Neural progenitor cell (in vitro differentiated cells): ENCODE measurements around the gene ZNF628. TPM values are rescaled to one million over a fixed set of nuclear protein-coding genes. Genes with fewer than 3 reads are reported as not detected.

Source experiments
- DNase-seq: peaks from one replicate; pipeline ENCODE4 v3.0.0-alpha.2; 2016; ENCODE audit warnings: low spot score
- H2AFZ ChIP-seq: fragments of 200-600 bp; sonication (generic); replicated peaks from 2 replicates; pipeline ENCODE4 v1.6.1; 2016; ENCODE audit warnings: antibody characterized with exemption
- H3F3A ChIP-seq: fragments of 200-600 bp; sonication (generic); 2 replicates; pipeline ENCODE4 v1.6.1; 2016; ENCODE audit warnings: antibody characterized with exemption, low read depth
- H3K27ac ChIP-seq: fragments of 200-600 bp; sonication (generic); 2 replicates; pipeline ENCODE4 v1.5.1; 2016; ENCODE audit warnings: mild to moderate bottlenecking
- H3K27me3 ChIP-seq: fragments of 200-600 bp; sonication (generic); 2 replicates; pipeline ENCODE4 v1.6.1; 2016; ENCODE audit warnings: mild to moderate bottlenecking, moderate library complexity
- H3K36me3 ChIP-seq: fragments of 200-600 bp; sonication (generic); 2 replicates; pipeline ENCODE4 v1.5.1; 2016
- H3K4me1 ChIP-seq: fragments of 200-600 bp; sonication (generic); 2 replicates; pipeline ENCODE4 v1.6.1; 2016; ENCODE audit warnings: mixed run types
- H3K4me2 ChIP-seq: fragments of 200-600 bp; sonication (generic); 2 replicates; pipeline ENCODE4 v1.6.1; 2016
- H3K4me3 ChIP-seq: fragments of 200-600 bp; sonication (generic); 2 replicates; pipeline ENCODE4 v1.5.1; 2016
- H3K79me2 ChIP-seq: fragments of 200-600 bp; sonication (generic); 2 replicates; pipeline ENCODE4 v1.6.1; 2016; ENCODE audit warnings: low read depth
- H3K9ac ChIP-seq: fragments of 200-600 bp; sonication (generic); 2 replicates; pipeline ENCODE4 v1.6.1; 2016
- H3K9me3 ChIP-seq: fragments of 200-600 bp; sonication (generic); 2 replicates; pipeline ENCODE4 v1.5.1; 2016; ENCODE audit warnings: low read depth
- H4K20me1 ChIP-seq: fragments of 200-600 bp; sonication (generic); 2 replicates; pipeline ENCODE4 v1.6.1; 2016; ENCODE audit warnings: low read depth
- H3K27ac Mint-ChIP-seq: 3 replicates; pipeline ENCODE4 v1.8.0; 2021; ENCODE audit warnings: mixed read lengths
- H3K27me3 Mint-ChIP-seq: 2 replicates; pipeline ENCODE4 v1.8.0; 2022; ENCODE audit warnings: low read depth, mild to moderate bottlenecking, inconsistent platforms, moderate library complexity, mixed read lengths; ENCODE audit not compliant: insufficient read depth
- H3K36me3 Mint-ChIP-seq: 3 replicates; pipeline ENCODE4 v1.8.0; 2021; ENCODE audit warnings: mixed read lengths
- H3K4me1 Mint-ChIP-seq: 3 replicates; pipeline ENCODE4 v1.8.0; 2021; ENCODE audit warnings: mixed read lengths
- H3K4me3 Mint-ChIP-seq: 3 replicates; pipeline ENCODE4 v1.8.0; 2021; ENCODE audit warnings: mild to moderate bottlenecking, moderate library complexity, mixed read lengths
- H3K9me3 Mint-ChIP-seq: 3 replicates; pipeline ENCODE4 v1.8.0; 2020; ENCODE audit warnings: mixed read lengths
- EZH2 ChIP-seq: fragments of 200-600 bp; sonication (generic); IDR thresholded peaks from 2 replicates; pipeline ENCODE4 v1.6.1; 2017; ENCODE audit warnings: antibody characterized with exemption, mild to moderate bottlenecking, moderate library complexity
- EZH2phosphoT487 ChIP-seq: fragments of 200-600 bp; sonication (generic); IDR thresholded peaks from 2 replicates; pipeline ENCODE4 v1.6.1; 2017; ENCODE audit warnings: antibody characterized with exemption
- total RNA-seq: library from RNA; depleted of rRNA; stranded (reverse); fragments of >200 nt; gene quantifications from 2 replicates; pipeline ENCODE4 v1.2.3, GENCODE V29; 2015; ENCODE audit warnings: low replicate concordance
- TF ChIP-seq, protein P1 (sequence below): fragments of 200-600 bp; sonication (generic); IDR thresholded peaks from 2 replicates; pipeline ENCODE4 v1.5.1; 2017; ENCODE audit warnings: antibody characterized with exemption, mild to moderate bottlenecking

ZNF628 gene
- total RNA-seq, 1 donor from 2014 or later = not detected

DNA sequence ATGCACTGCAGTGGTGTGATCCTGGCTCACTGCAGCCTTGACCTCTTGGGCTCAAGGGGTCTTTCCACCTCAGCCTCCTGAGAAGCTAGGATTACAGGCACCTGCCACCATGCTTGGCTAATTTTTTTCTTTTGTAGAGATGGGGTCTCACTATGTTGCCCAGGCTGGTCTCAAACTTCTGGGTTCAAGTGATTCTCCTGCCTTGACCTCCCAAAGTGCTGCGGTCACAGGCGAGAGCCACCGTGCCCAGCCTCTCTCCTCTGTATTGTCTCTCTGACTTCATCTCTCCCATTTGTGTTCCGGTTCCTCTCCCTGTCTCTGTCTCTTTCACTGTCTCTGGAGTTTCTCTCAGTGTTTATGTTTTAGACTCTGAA lies 10.2 kb upstream of the ZNF628 start:
- no peak for DNase-seq
- Histone ChIP-seq H3K27ac (no peak overlapping the region), H3K36me3 (no peaks in the 10 kb centered on the region), H3K4me3 (no peak overlapping the region), H3K79me2 (no peaks in the 10 kb centered on the region), H3K4me2 (no peak overlapping the region), H4K20me1 (no peaks in the 10 kb centered on the region), H3K9ac (no peak overlapping the region), H3K9me3 (no peaks in the 10 kb centered on the region), H2AFZ (no peak overlapping the region), H3F3A (peaks cover 28% of the 10 kb centered on the region), H3K4me1 (peaks cover 10% of the 10 kb centered on the region), H3K27me3 (no peaks in the 10 kb centered on the region)
- TF ChIP-seq, protein P1, sequence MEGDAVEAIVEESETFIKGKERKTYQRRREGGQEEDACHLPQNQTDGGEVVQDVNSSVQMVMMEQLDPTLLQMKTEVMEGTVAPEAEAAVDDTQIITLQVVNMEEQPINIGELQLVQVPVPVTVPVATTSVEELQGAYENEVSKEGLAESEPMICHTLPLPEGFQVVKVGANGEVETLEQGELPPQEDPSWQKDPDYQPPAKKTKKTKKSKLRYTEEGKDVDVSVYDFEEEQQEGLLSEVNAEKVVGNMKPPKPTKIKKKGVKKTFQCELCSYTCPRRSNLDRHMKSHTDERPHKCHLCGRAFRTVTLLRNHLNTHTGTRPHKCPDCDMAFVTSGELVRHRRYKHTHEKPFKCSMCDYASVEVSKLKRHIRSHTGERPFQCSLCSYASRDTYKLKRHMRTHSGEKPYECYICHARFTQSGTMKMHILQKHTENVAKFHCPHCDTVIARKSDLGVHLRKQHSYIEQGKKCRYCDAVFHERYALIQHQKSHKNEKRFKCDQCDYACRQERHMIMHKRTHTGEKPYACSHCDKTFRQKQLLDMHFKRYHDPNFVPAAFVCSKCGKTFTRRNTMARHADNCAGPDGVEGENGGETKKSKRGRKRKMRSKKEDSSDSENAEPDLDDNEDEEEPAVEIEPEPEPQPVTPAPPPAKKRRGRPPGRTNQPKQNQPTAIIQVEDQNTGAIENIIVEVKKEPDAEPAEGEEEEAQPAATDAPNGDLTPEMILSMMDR = no peak
- no peak for TF ChIP-seq EZH2phosphoT487
- TF ChIP-seq EZH2 = no peak
- Mint-ChIP-seq H3K4me3 (no peak overlapping the region), H3K9me3 (no peaks in the 10 kb centered on the region), H3K4me1 (peaks cover 15% of the 10 kb centered on the region), H3K27me3 (peaks cover 7% of the 10 kb centered on the region), H3K27ac (no peak overlapping the region), H3K36me3 (no peaks in the 10 kb centered on the region)

DNA sequence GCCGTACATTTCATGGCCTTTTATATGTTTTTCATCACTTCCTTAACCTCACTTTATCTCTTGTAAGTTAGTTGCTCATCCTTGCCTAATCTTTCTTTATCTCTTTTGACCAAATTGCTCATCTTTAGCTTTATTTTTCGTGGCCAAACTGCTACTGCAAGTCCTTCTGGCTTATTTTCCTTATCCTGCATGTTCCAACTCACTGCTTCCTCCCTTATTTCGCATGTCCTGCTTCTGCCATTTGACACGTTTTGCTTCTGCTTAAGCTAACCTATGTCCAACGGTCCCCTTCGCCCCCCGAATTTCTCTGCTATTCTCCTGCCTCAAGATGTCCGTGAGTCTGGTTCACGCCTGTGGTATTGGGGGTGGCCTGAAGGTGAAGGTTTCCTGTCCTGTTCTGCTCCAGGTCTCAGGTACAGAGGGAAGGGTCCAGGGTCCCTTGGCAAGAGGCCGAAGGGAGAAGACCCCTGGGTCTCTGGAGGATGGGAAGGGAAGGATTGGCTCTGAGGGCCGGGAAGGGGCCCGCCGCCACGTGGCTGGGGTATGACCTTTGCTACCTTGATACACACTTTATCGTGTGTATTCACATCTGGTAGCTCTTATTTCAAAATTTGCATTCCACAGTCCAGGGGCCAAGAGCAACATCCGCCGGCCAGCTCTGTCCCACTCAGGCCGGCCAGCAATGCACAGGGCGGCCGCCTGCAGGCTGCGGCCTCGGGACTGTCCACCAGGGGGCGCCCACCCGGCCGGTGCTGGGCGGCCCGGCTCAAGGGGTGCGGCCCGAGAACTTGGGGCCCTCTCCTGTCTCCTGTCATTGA lies 9.0 kb upstream of the ZNF628 start:
- Mint-ChIP-seq H3K27ac (no peak overlapping the region), H3K36me3 (no peaks in the 10 kb centered on the region), H3K9me3 (no peaks in the 10 kb centered on the region), H3K4me1 (peaks cover 11% of the 10 kb centered on the region), H3K4me3 (no peak overlapping the region), H3K27me3 (peaks cover 11% of the 10 kb centered on the region)
- H3K9me3 ChIP-seq = no peaks in the 10 kb centered on the region
- H4K20me1 ChIP-seq = no peaks in the 10 kb centered on the region
- H3K4me1 ChIP-seq = peaks cover 10% of the 10 kb centered on the region
- no peak overlapping the region for H3K4me3 ChIP-seq
- DNase-seq = peak; percentile 70
- no peaks in the 10 kb centered on the region for H3K79me2 ChIP-seq
- H3F3A ChIP-seq = peaks cover 26% of the 10 kb centered on the region
- no peak overlapping the region for H3K4me2 ChIP-seq
- H3K27ac ChIP-seq = no peak overlapping the region
- no peak for TF ChIP-seq EZH2
- TF ChIP-seq, protein P1 = peak; percentile 99
- no peaks in the 10 kb centered on the region for H3K27me3 ChIP-seq
- no peak overlapping the region for H2AFZ ChIP-seq
- no peak overlapping the region for H3K9ac ChIP-seq
- no peaks in the 10 kb centered on the region for H3K36me3 ChIP-seq

DNA sequence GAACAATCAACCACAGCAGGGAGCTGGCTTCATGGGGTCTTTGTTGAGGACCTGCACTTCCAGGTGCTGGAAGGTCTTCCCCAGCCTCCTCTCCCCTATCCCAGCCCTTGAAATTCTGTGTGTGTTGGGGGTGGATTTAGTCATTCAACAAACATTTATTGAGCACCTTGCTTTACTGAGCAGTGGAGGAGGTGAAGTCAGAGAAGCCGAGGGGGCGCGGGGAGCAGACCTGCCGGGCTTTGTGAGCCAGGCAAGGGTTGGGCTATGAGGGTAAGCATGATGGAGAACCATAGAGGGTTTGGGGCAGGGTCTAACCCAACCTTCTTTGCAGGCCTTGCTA lies 8.4 kb upstream of the ZNF628 start:
- no peak for DNase-seq
- no peaks in the 10 kb centered on the region for H4K20me1 ChIP-seq
- no peak overlapping the region for H3K27ac ChIP-seq
- H3F3A ChIP-seq = peaks cover 21% of the 10 kb centered on the region
- H3K79me2 ChIP-seq = no peaks in the 10 kb centered on the region
- H3K4me1 ChIP-seq = peaks cover 11% of the 10 kb centered on the region
- peaks cover 8% of the 10 kb centered on the region for H3K27me3 Mint-ChIP-seq
- H3K36me3 Mint-ChIP-seq = no peaks in the 10 kb centered on the region
- H3K4me2 ChIP-seq = no peak overlapping the region
- peaks cover 10% of the 10 kb centered on the region for H3K4me1 Mint-ChIP-seq
- H2AFZ ChIP-seq = no peak overlapping the region
- no peaks in the 10 kb centered on the region for H3K9me3 ChIP-seq
- no peaks in the 10 kb centered on the region for H3K27me3 ChIP-seq
- H3K4me3 Mint-ChIP-seq = no peak overlapping the region
- no peak overlapping the region for H3K4me3 ChIP-seq
- no peaks in the 10 kb centered on the region for H3K9me3 Mint-ChIP-seq
- no peak overlapping the region for H3K9ac ChIP-seq
- TF ChIP-seq, protein P1 = no peak
- TF ChIP-seq EZH2 = no peak
- no peak for TF ChIP-seq EZH2phosphoT487
- no peaks in the 10 kb centered on the region for H3K36me3 ChIP-seq
- H3K27ac Mint-ChIP-seq = no peak overlapping the region
